HCT116 (cell line): ENCODE data around the gene TLCD1. TPM values are rescaled to one million over a fixed set of nuclear protein-coding genes. Genes with fewer than 3 reads are reported as not detected.
A peak's percentile ranks its signal among the peaks of the same experiment; 100 is the strongest.

Experiments used
- ATAC-seq: fragments of 200-7000 bp; cut with Tn5 transposase; 2 replicates; pipeline ENCODE4 v1.9.1; 2020; ENCODE audit warnings: mild to moderate bottlenecking, moderate library complexity
- BruUV-seq: library from RNA; stranded (reverse); fragments of 400-500 nt; replicated peaks from 2 replicates; lab custom pipeline; 2021; lab: Mats Ljungman, UMichigan
- CTCF ChIA-PET: fragments of 300-600 bp; sonication (Branson Sonifier 250); formaldehyde crosslinking; loops from one replicate; lab custom pipeline; 2021; ENCODE audit warnings: antibody characterized with exemption; lab: Charles Lee
- POLR2A ChIA-PET: fragments of 300-600, 350-600 bp; sonication (Branson Sonifier 250); formaldehyde crosslinking; loops from one replicate; lab custom pipeline; 2021; ENCODE audit warnings: antibody characterized with exemption; lab: Charles Lee
- RAD21 ChIA-PET, 2 experiments: fragments of 300-600 bp; sonication (Branson Sonifier 250); formaldehyde crosslinking; loops; one replicate each; lab custom pipeline; 2023; ENCODE audit warnings: low total read pairs in 2 of 2; ENCODE audit not compliant: uncharacterized antibody in 2 of 2, unreplicated experiment in 2 of 2, low non-redundant PET in 1 of 2; lab: Charles Lee
- DNase-seq: peaks from one replicate; pipeline ENCODE4 v3.0.0-alpha.2; 2010; ENCODE audit warnings: low read depth, low spot score
- H2AFZ ChIP-seq: fragments of 200-600 bp; shearing (Covaris generic), sonication (generic); 2 replicates; pipeline ENCODE4 v1.6.1; 2017; ENCODE audit warnings: low read depth, mixed run types, mixed read lengths, antibody characterized with exemption, low read length; ENCODE audit not compliant: poor library complexity, severe bottlenecking
- H3K27ac ChIP-seq: 2 replicates; pipeline ENCODE4 v1.5.1; 2012; ENCODE audit warnings: low read depth, low read length
- H3K27me3 ChIP-seq: fragments of 200-600 bp; sonication (generic); 2 replicates; pipeline ENCODE4 v1.6.1; 2016; ENCODE audit warnings: mixed run types, low read length, mixed read lengths; ENCODE audit not compliant: insufficient read depth
- H3K36me3 ChIP-seq, 2 experiments: fragments of 200-500 bp in 1 of 2; fragments of 200-600 bp in 1 of 2; sonication (Bioruptor generic) in 1 of 2; sonication (generic) in 1 of 2; 2 replicates each; pipeline versions ENCODE4 v1.5.1 to v1.6.1; 2014 to 2016; ENCODE audit warnings: low read length in 2 of 2, inconsistent platforms in 1 of 2, mixed read lengths in 1 of 2, mixed run types in 1 of 2; ENCODE audit not compliant: insufficient read depth in 2 of 2, control insufficient read depth in 1 of 2
- H3K4me1 ChIP-seq, 2 experiments: fragments of 200-600 bp in 1 of 2; sonication (generic) in 1 of 2; 2 replicates each; pipeline versions ENCODE4 v1.5.1 to v1.6.1; 2012 to 2017; ENCODE audit warnings: low read length in 2 of 2, inconsistent platforms in 1 of 2, mild to moderate bottlenecking in 1 of 2, mixed read lengths in 1 of 2, mixed run types in 1 of 2, moderate library complexity in 1 of 2; ENCODE audit not compliant: insufficient read depth in 2 of 2, control insufficient read depth in 1 of 2
- H3K4me2 ChIP-seq: fragments of 200-600 bp; sonication (generic); 2 replicates; pipeline ENCODE4 v1.6.1; 2017; ENCODE audit warnings: mixed run types, low read length, mixed read lengths
- H3K4me3 ChIP-seq, 2 experiments: fragments of 200-600 bp in 1 of 2; sonication (generic) in 1 of 2; replicated peaks in 1 of 2; 2 replicates each; pipeline ENCODE4 v1.5.1; 2011 to 2016; ENCODE audit warnings: low read length in 2 of 2, control low read depth in 1 of 2, low read depth in 1 of 2, mild to moderate bottlenecking in 1 of 2, mixed read lengths in 1 of 2, mixed run types in 1 of 2
- H3K79me2 ChIP-seq: fragments of 200-600 bp; sonication (generic); 2 replicates; pipeline ENCODE4 v1.6.1; 2017; ENCODE audit warnings: mild to moderate bottlenecking, mixed run types, low read length, moderate library complexity, mixed read lengths; ENCODE audit not compliant: insufficient read depth
- H3K9ac ChIP-seq: fragments of 200-600 bp; sonication (generic); 2 replicates; pipeline ENCODE4 v1.6.1; 2016; ENCODE audit warnings: low read length, mixed read lengths
- H3K9me2 ChIP-seq: fragments of 200-600 bp; sonication (generic), shearing (Covaris generic); 2 replicates; pipeline ENCODE4 v1.6.1; 2017; ENCODE audit warnings: mixed run types, mild to moderate bottlenecking, moderate library complexity; ENCODE audit not compliant: insufficient read depth
- H3K9me3 ChIP-seq, 2 experiments: fragments of 200-500 bp in 1 of 2; fragments of 200-600 bp in 1 of 2; sonication (Bioruptor generic) in 1 of 2; sonication (generic) in 1 of 2; 2 replicates each; pipeline ENCODE4 v1.6.1; 2014 to 2017; ENCODE audit warnings: low read length in 2 of 2, mixed read lengths in 2 of 2, inconsistent platforms in 1 of 2, low read depth in 1 of 2, mild to moderate bottlenecking in 1 of 2, mixed run types in 1 of 2, moderate library complexity in 1 of 2; ENCODE audit not compliant: control insufficient read depth in 1 of 2, insufficient read depth in 1 of 2
- H4K20me1 ChIP-seq: fragments of 200-600 bp; sonication (generic), shearing (Covaris generic); 2 replicates; pipeline ENCODE4 v1.6.1; 2017; ENCODE audit warnings: mixed run types, mild to moderate bottlenecking, moderate library complexity; ENCODE audit not compliant: insufficient read depth
- CEBPB ChIP-seq: IDR thresholded peaks from 2 replicates; pipeline ENCODE4 v1.6.1; 2012; ENCODE audit warnings: low read depth
- FOSL1 ChIP-seq: IDR thresholded peaks from 2 replicates; pipeline ENCODE4 v1.6.1; 2012; ENCODE audit warnings: low read depth
- POLR2AphosphoS5 ChIP-seq: IDR thresholded peaks from 2 replicates; pipeline ENCODE4 v1.6.1; 2011; ENCODE audit warnings: mild to moderate bottlenecking, low read depth, low read length, moderate library complexity
- RAD21 ChIP-seq: IDR thresholded peaks from 2 replicates; pipeline ENCODE4 v1.6.1; 2012; ENCODE audit warnings: low read depth, mild to moderate bottlenecking
- SIN3A ChIP-seq: IDR thresholded peaks from 2 replicates; pipeline ENCODE4 v1.6.1; 2012; ENCODE audit warnings: low read depth
- TCF7L2 ChIP-seq: IDR thresholded peaks from 2 replicates; pipeline ENCODE4 v1.7.0; 2011; ENCODE audit warnings: borderline replicate concordance, inconsistent platforms; ENCODE audit not compliant: insufficient read depth, insufficient read length; ENCODE audit errors: extremely low read depth
- YY1 ChIP-seq: IDR thresholded peaks from 2 replicates; pipeline ENCODE4 v1.6.1; 2011; ENCODE audit warnings: low read length, low read depth, moderate library complexity, mild to moderate bottlenecking; ENCODE audit not compliant: insufficient replicate concordance; ENCODE audit errors: extremely low read depth
- ZFX ChIP-seq: fragments of 450-650 bp; IDR thresholded peaks from 2 replicates; pipeline ENCODE4 v1.6.1; 2017
- ZNF274 ChIP-seq: fragments of 200-500 bp; sonication (Bioruptor generic); IDR thresholded peaks from 2 replicates; pipeline ENCODE4 v1.6.1; 2014; ENCODE audit warnings: mild to moderate bottlenecking, low read depth, low read length, inconsistent platforms
- intact Hi-C: fragments of 100-400 bp; cut with micrococcal nuclease; formaldehyde crosslinking; loops from 2 replicates; pipeline ENCODE4 v1.10.0; 2022
- total RNA-seq: library from RNA; stranded (reverse); gene quantifications from one replicate; pipeline ENCODE4 v1.2.1, GENCODE V29; 2021; ENCODE audit not compliant: unreplicated experiment
- TF ChIP-seq, protein P1 (sequence below): IDR thresholded peaks from 2 replicates; pipeline ENCODE4 v1.6.1; 2011; ENCODE audit warnings: mild to moderate bottlenecking, low read length, moderate library complexity; ENCODE audit not compliant: insufficient replicate concordance; ENCODE audit errors: extremely low read depth

The TLCD1 gene
- total RNA-seq, 1 experiment from 2014 or later: 28.3 TPM

DNA sequence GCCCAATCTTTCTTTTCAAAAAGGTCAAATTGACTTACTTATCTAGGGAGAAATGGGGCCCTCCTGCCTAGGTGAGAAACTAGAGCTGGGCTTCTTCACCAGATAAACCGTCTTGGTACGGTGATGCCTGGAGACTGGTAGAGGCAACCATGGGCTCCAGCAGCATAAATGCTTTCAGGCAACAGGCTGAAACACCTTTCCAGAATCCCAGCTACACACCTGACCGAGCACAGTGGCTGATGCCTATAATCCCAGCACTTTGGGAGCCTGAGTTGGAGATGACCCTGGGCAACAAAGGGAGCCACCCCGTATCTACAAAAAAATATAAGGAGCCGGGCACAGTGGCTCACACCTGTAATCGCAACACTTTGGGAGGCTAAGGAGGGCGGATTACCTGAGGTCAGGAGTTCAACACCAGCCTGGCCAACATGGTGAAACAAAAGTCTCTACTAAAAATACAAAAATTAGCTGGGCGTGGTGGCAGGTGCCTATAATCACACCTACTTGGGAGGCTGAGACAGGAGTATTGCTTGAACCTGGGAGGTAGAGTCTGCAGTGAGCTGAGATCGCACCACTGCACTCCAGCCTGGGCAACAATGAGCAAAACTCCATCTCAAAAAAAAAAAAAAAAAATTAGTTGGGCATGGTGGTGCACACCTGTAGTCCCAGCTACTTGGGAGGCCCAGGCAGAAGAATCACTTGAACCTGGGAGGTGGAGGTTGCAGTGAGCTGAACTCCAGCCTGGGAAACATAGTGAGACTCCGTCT, 25.8 kb upstream of the TLCD1 start:
- Histone ChIP-seq H3K36me3 (peaks cover 32 to 45% of the 10 kb centered on the region in 2 experiments), H2AFZ (no peak overlapping the region), H3K4me3 (no peak overlapping the region), H3K27ac (no peak overlapping the region), H3K27me3 (no peaks in the 10 kb centered on the region), H4K20me1 (peaks cover 25% of the 10 kb centered on the region; the same call in 1 of the 2 replicates), H3K9ac (no peak overlapping the region), H3K79me2 (peaks cover 36% of the 10 kb centered on the region), H3K9me2 (no peaks in the 10 kb centered on the region), H3K4me2 (no peak overlapping the region), H3K4me1 (peaks cover 10 to 38% of the 10 kb centered on the region in 2 experiments), H3K9me3 (no peaks in the 10 kb centered on the region)
- peak; percentile 17; the same call in 1 of the 2 replicates for TF ChIP-seq POLR2AphosphoS5
- no peak for TF ChIP-seq TCF7L2
- ATAC-seq (no peak), DNase-seq (no peak)
- RAD21 ChIA-PET: interaction anchor here in 1 of 2 experiments (0.9 kb wide), 1 partner anchor 25 kb away, joined by 3 read pairs; no protein-coding TSS in a partner anchor
- BruUV-seq: no TSS peak
- POLR2A ChIA-PET: interaction anchor here (0.7 to 11.6 kb wide), 3 partner anchors 23 to 400 kb away, joined by 3 to 149 read pairs (median 4); partner anchors contain the start of genes NEK8 and TLCD1
- intact Hi-C loops: no loop called here
- CTCF ChIA-PET: interaction anchor here (0.6 to 13.6 kb wide), 4 partner anchors 12 to 378 kb away, joined by 3 to 207 read pairs (median 3); partner anchors contain the start of genes NEK8 and TLCD1

DNA sequence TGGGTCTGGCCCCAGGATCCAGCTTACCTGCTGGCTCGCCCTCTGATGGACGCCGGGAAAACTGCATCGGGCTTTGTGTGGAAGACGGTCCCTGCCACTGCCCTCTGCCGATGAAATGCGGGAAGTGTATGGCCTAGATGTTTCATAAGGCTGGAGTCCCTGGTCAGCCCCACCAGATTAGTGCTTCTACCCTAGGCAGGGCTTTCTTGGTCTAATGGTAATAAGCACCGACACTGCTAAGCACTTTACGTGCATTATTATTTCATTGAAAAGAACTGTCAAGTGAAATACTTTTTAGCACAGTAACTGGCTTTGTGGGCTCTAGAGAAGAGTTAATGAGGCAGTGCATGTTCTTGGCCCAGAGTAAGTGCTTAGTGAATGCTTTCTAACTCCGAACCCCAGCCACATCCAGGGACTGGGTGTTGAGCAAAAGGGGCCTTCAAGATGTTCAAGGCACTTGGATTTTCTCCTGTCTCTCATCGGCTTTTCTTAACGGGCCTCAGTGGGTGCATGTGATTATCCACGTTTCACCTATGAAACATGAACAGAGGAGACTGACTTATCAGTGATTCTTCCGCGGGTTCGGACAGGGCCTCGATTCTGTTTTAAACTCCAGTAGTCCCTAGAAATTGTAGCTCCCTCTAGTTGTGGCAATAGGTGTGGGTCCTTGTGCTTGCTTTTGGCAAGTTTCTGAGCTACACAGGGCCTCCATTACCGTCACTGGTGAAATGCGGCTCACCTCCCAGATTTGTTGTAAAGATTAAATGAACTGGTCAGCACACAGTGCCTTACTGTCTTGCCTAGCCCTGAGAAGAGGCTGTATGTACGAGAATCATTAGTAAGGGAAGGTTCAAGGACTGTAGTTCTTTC, 24.4 kb upstream of the TLCD1 start:
- peak; percentile 75 for ATAC-seq
- Histone ChIP-seq H3K4me1 (peaks cover 22 to 46% of the 10 kb centered on the region in 2 experiments), H3K79me2 (peaks cover 49% of the 10 kb centered on the region), H4K20me1 (peaks cover 32% of the 10 kb centered on the region; the same call in 1 of the 2 replicates), H3K9ac (0 out of 2 replicates have a peak overlapping the region, but pooled peaks have one; percentile 14), H3K4me3 (no peak overlapping the region), H3K27me3 (no peaks in the 10 kb centered on the region), H3K9me2 (no peaks in the 10 kb centered on the region), H3K27ac (peak overlapping the region; percentile 59; the same call in 1 of the 2 replicates), H2AFZ (no peak overlapping the region), H3K36me3 (peaks cover 32 to 53% of the 10 kb centered on the region in 2 experiments), H3K9me3 (no peaks in the 10 kb centered on the region), H3K4me2 (peak overlapping the region; percentile 17; the same call in 1 of the 2 replicates)
- TSS peak; percentile 35 for BruUV-seq
- intact Hi-C loops: loop anchor here (1.0 kb wide), 1 partner anchor 23 kb away; no protein-coding TSS in a partner anchor
- peak; percentile 85 for DNase-seq
- POLR2A ChIA-PET: interaction anchor here (0.6 to 11.6 kb wide), 5 partner anchors 13 to 27 kb away, joined by 3 to 149 read pairs (median 4); partner anchors contain the start of genes NEK8 and TLCD1
- RAD21 ChIA-PET: interaction anchor here (1.4 to 1.9 kb wide), 2 partner anchors 23 kb away, joined by 13 to 28 read pairs; partner anchors contain the start of genes TLCD1 (in 2 of the 2) and NEK8 (in 1 of the 2)
- CTCF ChIA-PET: interaction anchor here (0.6 to 13.6 kb wide), 17 partner anchors 11 to 377 kb away, joined by 3 to 207 read pairs (median 4); partner anchors contain the start of genes NEK8, PHF12, RPL23A and TLCD1
- TF ChIP-seq ZNF274: no peak
- TF ChIP-seq RAD21: peak; percentile 92
- peak; percentile 40 for TF ChIP-seq YY1
- TF ChIP-seq, protein P1, sequence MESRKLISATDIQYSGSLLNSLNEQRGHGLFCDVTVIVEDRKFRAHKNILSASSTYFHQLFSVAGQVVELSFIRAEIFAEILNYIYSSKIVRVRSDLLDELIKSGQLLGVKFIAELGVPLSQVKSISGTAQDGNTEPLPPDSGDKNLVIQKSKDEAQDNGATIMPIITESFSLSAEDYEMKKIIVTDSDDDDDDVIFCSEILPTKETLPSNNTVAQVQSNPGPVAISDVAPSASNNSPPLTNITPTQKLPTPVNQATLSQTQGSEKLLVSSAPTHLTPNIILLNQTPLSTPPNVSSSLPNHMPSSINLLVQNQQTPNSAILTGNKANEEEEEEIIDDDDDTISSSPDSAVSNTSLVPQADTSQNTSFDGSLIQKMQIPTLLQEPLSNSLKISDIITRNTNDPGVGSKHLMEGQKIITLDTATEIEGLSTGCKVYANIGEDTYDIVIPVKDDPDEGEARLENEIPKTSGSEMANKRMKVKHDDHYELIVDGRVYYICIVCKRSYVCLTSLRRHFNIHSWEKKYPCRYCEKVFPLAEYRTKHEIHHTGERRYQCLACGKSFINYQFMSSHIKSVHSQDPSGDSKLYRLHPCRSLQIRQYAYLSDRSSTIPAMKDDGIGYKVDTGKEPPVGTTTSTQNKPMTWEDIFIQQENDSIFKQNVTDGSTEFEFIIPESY: peak; percentile 65
- peak; percentile 72 for TF ChIP-seq POLR2AphosphoS5
- TF ChIP-seq ZFX: no peak
- TF ChIP-seq SIN3A: no peak
- TF ChIP-seq CEBPB: no peak
- TF ChIP-seq TCF7L2: no peak
- no peak for TF ChIP-seq FOSL1
